GM19351 (cell line): Measurements from ENCODE around the gene FLNB.

Experiments used
- ATAC-seq: cut with Tn5 transposase; IDR thresholded peaks from one replicate; pipeline ENCODE4 v1.9.1; 2021; ENCODE audit warnings: mild to moderate bottlenecking, moderate library complexity; ENCODE audit not compliant: unreplicated experiment

Gene FLNB

GRCh38 chr3:58102976-58103451 lies 94.8 kb downstream of the FLNB start:
- ATAC-seq = no peak

- no peak for ATAC-seq
Observed at GRCh38 chr3:58104151-58104550, 95.9 kb downstream of the FLNB start.

- no peak for ATAC-seq
Observed at GRCh38 chr3:58104712-58105111, 96.5 kb downstream of the FLNB start.

GRCh38 chr3:58105196-58105595 lies 97.0 kb downstream of the FLNB start:
- ATAC-seq = no peak

GRCh38 chr3:58106061-58106460 lies 97.8 kb downstream of the FLNB start:
- no peak for ATAC-seq

- ATAC-seq = no peak
Observed at GRCh38 chr3:58106640-58107039, 98.4 kb downstream of the FLNB start.

- ATAC-seq = no peak
Observed at GRCh38 chr3:58107597-58107996, 99.4 kb downstream of the FLNB start.

- no peak for ATAC-seq
Observed at GRCh38 chr3:58109752-58110151, 101.5 kb downstream of the FLNB start.

- ATAC-seq = no peak
Observed at GRCh38 chr3:58111513-58112184, 103.4 kb downstream of the FLNB start.

GRCh38 chr3:58112185-58112535 lies 103.9 kb downstream of the FLNB start:
- no peak for ATAC-seq

GRCh38 chr3:58115175-58115574 lies 107.0 kb downstream of the FLNB start:
- no peak for ATAC-seq

GRCh38 chr3:58116161-58116955 lies 108.1 kb downstream of the FLNB start:
- ATAC-seq = peak; percentile 70

GRCh38 chr3:58116985-58117384 lies 108.8 kb downstream of the FLNB start:
- ATAC-seq = peak; percentile 18

- ATAC-seq = no peak
Observed at GRCh38 chr3:58117561-58118181, 109.4 kb downstream of the FLNB start.

GRCh38 chr3:58119186-58119585 lies 111.0 kb downstream of the FLNB start:
- no peak for ATAC-seq

- ATAC-seq = no peak
Observed at GRCh38 chr3:58120075-58120812, 112.0 kb downstream of the FLNB start.

GRCh38 chr3:58121183-58121582 lies 113.0 kb downstream of the FLNB start:
- ATAC-seq = no peak

GRCh38 chr3:58122936-58123700 lies 114.9 kb downstream of the FLNB start:
- ATAC-seq = no peak

GRCh38 chr3:58124387-58124786 lies 116.2 kb downstream of the FLNB start:
- ATAC-seq = no peak

GRCh38 chr3:58129041-58129770 lies 121.0 kb downstream of the FLNB start:
- ATAC-seq = no peak
